ENCODE measurements around the gene TLE1. TPM values are rescaled to one million over a fixed set of nuclear protein-coding genes. Genes with fewer than 3 reads are reported as not detected.

Gene TLE1
- total RNA-seq, 1 experiment from 2014 or later: 97.7 TPM

GRCh38 chr9:81562231-81563019 is 126.9 kb downstream of the TLE1 start (continued):
- TF ChIP-seq ZNF263 (CRISPR knock-in tag; IDR thresholded peaks at IDR 0.05; ENCODE audit: low read depth) (no peak), ELF4 (CRISPR knock-in tag; IDR thresholded peaks at IDR 0.05; ENCODE audit: low read depth) (no peak)
- TF ChIP-seq, protein P1, sequence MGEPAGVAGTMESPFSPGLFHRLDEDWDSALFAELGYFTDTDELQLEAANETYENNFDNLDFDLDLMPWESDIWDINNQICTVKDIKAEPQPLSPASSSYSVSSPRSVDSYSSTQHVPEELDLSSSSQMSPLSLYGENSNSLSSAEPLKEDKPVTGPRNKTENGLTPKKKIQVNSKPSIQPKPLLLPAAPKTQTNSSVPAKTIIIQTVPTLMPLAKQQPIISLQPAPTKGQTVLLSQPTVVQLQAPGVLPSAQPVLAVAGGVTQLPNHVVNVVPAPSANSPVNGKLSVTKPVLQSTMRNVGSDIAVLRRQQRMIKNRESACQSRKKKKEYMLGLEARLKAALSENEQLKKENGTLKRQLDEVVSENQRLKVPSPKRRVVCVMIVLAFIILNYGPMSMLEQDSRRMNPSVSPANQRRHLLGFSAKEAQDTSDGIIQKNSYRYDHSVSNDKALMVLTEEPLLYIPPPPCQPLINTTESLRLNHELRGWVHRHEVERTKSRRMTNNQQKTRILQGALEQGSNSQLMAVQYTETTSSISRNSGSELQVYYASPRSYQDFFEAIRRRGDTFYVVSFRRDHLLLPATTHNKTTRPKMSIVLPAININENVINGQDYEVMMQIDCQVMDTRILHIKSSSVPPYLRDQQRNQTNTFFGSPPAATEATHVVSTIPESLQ (CRISPR knock-in tag; IDR thresholded peaks at IDR 0.05): no peak
- TF ChIP-seq, protein P2, sequence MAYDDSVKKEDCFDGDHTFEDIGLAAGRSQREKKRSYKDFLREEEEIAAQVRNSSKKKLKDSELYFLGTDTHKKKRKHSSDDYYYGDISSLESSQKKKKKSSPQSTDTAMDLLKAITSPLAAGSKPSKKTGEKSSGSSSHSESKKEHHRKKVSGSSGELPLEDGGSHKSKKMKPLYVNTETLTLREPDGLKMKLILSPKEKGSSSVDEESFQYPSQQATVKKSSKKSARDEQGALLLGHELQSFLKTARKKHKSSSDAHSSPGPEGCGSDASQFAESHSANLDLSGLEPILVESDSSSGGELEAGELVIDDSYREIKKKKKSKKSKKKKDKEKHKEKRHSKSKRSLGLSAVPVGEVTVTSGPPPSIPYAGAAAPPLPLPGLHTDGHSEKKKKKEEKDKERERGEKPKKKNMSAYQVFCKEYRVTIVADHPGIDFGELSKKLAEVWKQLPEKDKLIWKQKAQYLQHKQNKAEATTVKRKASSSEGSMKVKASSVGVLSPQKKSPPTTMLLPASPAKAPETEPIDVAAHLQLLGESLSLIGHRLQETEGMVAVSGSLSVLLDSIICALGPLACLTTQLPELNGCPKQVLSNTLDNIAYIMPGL (CRISPR knock-in tag; IDR thresholded peaks at IDR 0.05): no peak

GRCh38 chr9:81560851-81561732 is 128.3 kb downstream of the TLE1 start:
- Mint-ChIP-seq H3K27me3 (ENCODE audit: low read depth) (peaks cover 3% of the 10 kb centered on the region; the same call in 1 of the 2 replicates), H3K27ac (0 out of 2 replicates have a peak overlapping the region, but pooled peaks have one; percentile 48), H3K4me3 (no peak overlapping the region), H3K4me1 (peaks cover 38% of the 10 kb centered on the region), H3K9me3 (peaks cover 5% of the 10 kb centered on the region), H3K36me3 (no peaks in the 10 kb centered on the region)
- ChIA-PET POLR2A (no interaction called here), CTCF (no interaction called here)
- ATAC-seq (no peak), DNase-seq (ENCODE audit: low spot score) (no peak)
- TF ChIP-seq E2F4 (CRISPR knock-in tag; IDR thresholded peaks at IDR 0.05; ENCODE audit: borderline replicate concordance, low read depth): no peak
- TF ChIP-seq HMGA2 (CRISPR knock-in tag; IDR thresholded peaks at IDR 0.05): no peak
- TF ChIP-seq, protein P3, sequence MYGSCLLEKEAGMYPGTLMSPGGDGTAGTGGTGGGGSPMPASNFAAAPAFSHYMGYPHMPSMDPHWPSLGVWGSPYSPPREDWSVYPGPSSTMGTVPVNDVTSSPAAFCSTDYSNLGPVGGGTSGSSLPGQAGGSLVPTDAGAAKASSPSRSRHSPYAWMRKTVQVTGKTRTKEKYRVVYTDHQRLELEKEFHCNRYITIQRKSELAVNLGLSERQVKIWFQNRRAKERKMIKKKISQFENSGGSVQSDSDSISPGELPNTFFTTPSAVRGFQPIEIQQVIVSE (CRISPR knock-in tag; IDR thresholded peaks at IDR 0.05; ENCODE audit: borderline replicate concordance): no peak
- TF ChIP-seq ARID4B (CRISPR knock-in tag; IDR thresholded peaks at IDR 0.05; ENCODE audit: borderline replicate concordance): no peak
- TF ChIP-seq AR (CRISPR knock-in tag; IDR thresholded peaks at IDR 0.05): no peak
- no peak for TF ChIP-seq PREB (CRISPR knock-in tag; IDR thresholded peaks at IDR 0.05; ENCODE audit: borderline replicate concordance)
- TF ChIP-seq ZNF671 (CRISPR knock-in tag; IDR thresholded peaks at IDR 0.05): no peak
- TF ChIP-seq IRF2 (CRISPR knock-in tag; IDR thresholded peaks at IDR 0.05; ENCODE audit: borderline replicate concordance, low read depth): no peak
- TF ChIP-seq, protein P4, sequence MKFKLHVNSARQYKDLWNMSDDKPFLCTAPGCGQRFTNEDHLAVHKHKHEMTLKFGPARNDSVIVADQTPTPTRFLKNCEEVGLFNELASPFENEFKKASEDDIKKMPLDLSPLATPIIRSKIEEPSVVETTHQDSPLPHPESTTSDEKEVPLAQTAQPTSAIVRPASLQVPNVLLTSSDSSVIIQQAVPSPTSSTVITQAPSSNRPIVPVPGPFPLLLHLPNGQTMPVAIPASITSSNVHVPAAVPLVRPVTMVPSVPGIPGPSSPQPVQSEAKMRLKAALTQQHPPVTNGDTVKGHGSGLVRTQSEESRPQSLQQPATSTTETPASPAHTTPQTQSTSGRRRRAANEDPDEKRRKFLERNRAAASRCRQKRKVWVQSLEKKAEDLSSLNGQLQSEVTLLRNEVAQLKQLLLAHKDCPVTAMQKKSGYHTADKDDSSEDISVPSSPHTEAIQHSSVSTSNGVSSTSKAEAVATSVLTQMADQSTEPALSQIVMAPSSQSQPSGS (CRISPR knock-in tag; IDR thresholded peaks at IDR 0.05; ENCODE audit: borderline replicate concordance, low read depth): no peak
